Activated CD4-positive, alpha-beta memory T cell treated with anti-CD3 and anti-CD28 coated beads, Interleukin-2, amount 10 ng/mL, durations not matched to agents 7 days and 5 days (primary cell): ENCODE data around the gene CENPS. TPM values are rescaled to one million over a fixed set of nuclear protein-coding genes. Genes with fewer than 3 reads are reported as not detected.
A peak's percentile ranks its signal among the peaks of the same experiment; 100 is the strongest.
"Not testable (repeated sequence)": the region's sequence is repeated elsewhere in the genome, so short reads cannot be mapped to it uniquely, and the experiment has no call there.

Experiments
- CTCF ChIA-PET: fragments of 350-600 bp; sonication (Branson Sonifier 250); formaldehyde crosslinking; loops from one replicate; lab custom pipeline; 2021; ENCODE audit warnings: antibody characterized with exemption, inconsistent platforms; lab: Charles Lee
- POLR2A ChIA-PET: fragments of 350-600 bp; sonication (Branson Sonifier 250); formaldehyde crosslinking; loops from one replicate; lab custom pipeline; 2021; ENCODE audit warnings: antibody characterized with exemption; lab: Charles Lee
- DNase-seq: peaks from one replicate; pipeline ENCODE4 v3.0.0-alpha.2; 2020
- H3K27ac Mint-ChIP-seq: one replicate; pipeline ENCODE4 v1.8.0; 2021; ENCODE audit warnings: mild to moderate bottlenecking, mixed read lengths
- H3K27me3 Mint-ChIP-seq: one replicate; pipeline ENCODE4 v1.8.0; 2021; ENCODE audit warnings: mixed read lengths
- H3K36me3 Mint-ChIP-seq: one replicate; pipeline ENCODE4 v1.8.0; 2021; ENCODE audit warnings: low read depth, mixed read lengths
- H3K4me1 Mint-ChIP-seq: one replicate; pipeline ENCODE4 v1.8.0; 2021; ENCODE audit warnings: mixed read lengths
- H3K4me3 Mint-ChIP-seq: one replicate; pipeline ENCODE4 v1.8.0; 2021; ENCODE audit warnings: mild to moderate bottlenecking, mixed read lengths
- H3K9me3 Mint-ChIP-seq: one replicate; pipeline ENCODE4 v1.8.0; 2021; ENCODE audit warnings: mixed read lengths
- total RNA-seq, 2 experiments: library from RNA; stranded (reverse); gene quantifications; one replicate each; pipeline ENCODE4 v1.2.3, GENCODE V29; 2021

Gene CENPS
- total RNA-seq, 2 experiments from 2014 or later, result 13.5 to 15.2 TPM

GRCh38 chr1:10440794-10441193 lies 10.6 kb downstream of the CENPS start:
- Mint-ChIP-seq H3K27ac (no peak overlapping the region), H3K4me1 (no peaks in the 10 kb centered on the region), H3K4me3 (no peak overlapping the region), H3K9me3 (no peaks in the 10 kb centered on the region), H3K27me3 (no peaks in the 10 kb centered on the region), H3K36me3 (no peaks in the 10 kb centered on the region)
- ChIA-PET CTCF (no interaction called here), POLR2A (no interaction called here)
- DNase-seq, result no peak

GRCh38 chr1:10444248-10444647 lies 14.0 kb downstream of the CENPS start:
- no peaks in the 10 kb centered on the region for H3K4me1 Mint-ChIP-seq
- H3K4me3 Mint-ChIP-seq, result no peak overlapping the region
- no peak overlapping the region for H3K27ac Mint-ChIP-seq
- no peaks in the 10 kb centered on the region for H3K9me3 Mint-ChIP-seq
- CTCF ChIA-PET, result interaction anchor here (0.7 to 2.3 kb wide), 4 partner anchors 14 to 940 kb away, joined by 4 to 9 read pairs (median 4); partner anchors contain the start of gene CENPS
- H3K27me3 Mint-ChIP-seq, result no peaks in the 10 kb centered on the region
- POLR2A ChIA-PET, result interaction anchor here (1.1 kb wide), 1 partner anchor 14 kb away, joined by 6 read pairs; the partner anchor contains the start of gene CENPS
- DNase-seq, result no peak
- no peaks in the 10 kb centered on the region for H3K36me3 Mint-ChIP-seq

- Mint-ChIP-seq H3K9me3 (no peaks in the 10 kb centered on the region), H3K27me3 (no peaks in the 10 kb centered on the region), H3K27ac (peak overlapping the region; percentile 58), H3K4me3 (no peak overlapping the region), H3K4me1 (no peaks in the 10 kb centered on the region), H3K36me3 (no peaks in the 10 kb centered on the region)
- no peak for DNase-seq
- ChIA-PET POLR2A (interaction anchor here (1.1 kb wide), 1 partner anchor 15 kb away, joined by 6 read pairs; the partner anchor contains the start of gene CENPS), CTCF (interaction anchor here (1.0 to 2.3 kb wide), 3 partner anchors 14 to 49 kb away, joined by 4 to 9 read pairs (median 4); partner anchors contain the start of gene CENPS)
These were observed 14.7 kb downstream of the CENPS start for GRCh38 chr1:10444795-10445397.

GRCh38 chr1:10446790-10447422 lies 16.7 kb downstream of the CENPS start:
- Mint-ChIP-seq H3K4me1 (no peaks in the 10 kb centered on the region), H3K27me3 (no peaks in the 10 kb centered on the region), H3K9me3 (no peaks in the 10 kb centered on the region), H3K36me3 (no peaks in the 10 kb centered on the region), H3K4me3 (no peak overlapping the region), H3K27ac (peak overlapping the region; percentile 47)
- no peak for DNase-seq
- ChIA-PET POLR2A (no interaction called here), CTCF (no interaction called here)

- no peak for DNase-seq
- POLR2A ChIA-PET, result interaction anchor here (0.6 to 1.5 kb wide), 3 partner anchors 19 to 438 kb away, joined by 3 to 4 read pairs (median 3); no protein-coding TSS in a partner anchor
- CTCF ChIA-PET, result interaction anchor here (1.3 kb wide), 1 partner anchor 45 kb away, joined by 4 read pairs; no protein-coding TSS in a partner anchor
- Mint-ChIP-seq H3K9me3 (no peaks in the 10 kb centered on the region), H3K27me3 (no peaks in the 10 kb centered on the region), H3K36me3 (peaks cover 4% of the 10 kb centered on the region), H3K4me3 (no peak within 1 kb of the TSS), H3K4me1 (no peaks in the 10 kb centered on the region), H3K27ac (no peak within 1 kb of the TSS)
These were observed 19.5 kb downstream of the CENPS start, which contains the start of gene CORT for GRCh38 chr1:10449751-10450150. CORT (plus strand) TSS chr1:10450031; CDS start chr1:10450224, 193 bp downstream.

GRCh38 chr1:10450156-10450814 lies 20.1 kb downstream of the CENPS start:
- H3K27me3 Mint-ChIP-seq, result no peaks in the 10 kb centered on the region

GRCh38 chr1:10450836-10451235 lies 20.6 kb downstream of the CENPS start:
- H3K27ac Mint-ChIP-seq, result no peak overlapping the region
- no peaks in the 10 kb centered on the region for H3K4me1 Mint-ChIP-seq
- H3K27me3 Mint-ChIP-seq, result no peaks in the 10 kb centered on the region
- H3K4me3 Mint-ChIP-seq, result no peak overlapping the region
- peaks cover 4% of the 10 kb centered on the region for H3K36me3 Mint-ChIP-seq
- no peak for DNase-seq
- ChIA-PET POLR2A (interaction anchor here (1.5 kb wide), 1 partner anchor 20 kb away, joined by 4 read pairs; no protein-coding TSS in a partner anchor), CTCF (no interaction called here)
- no peaks in the 10 kb centered on the region for H3K9me3 Mint-ChIP-seq

More at GRCh38 chr1:10450156-10450814, 20.1 kb downstream of the CENPS start:
- H3K27ac Mint-ChIP-seq, result no peak overlapping the region
- CTCF ChIA-PET, result interaction anchor here (1.3 kb wide), 1 partner anchor 44 kb away, joined by 4 read pairs; no protein-coding TSS in a partner anchor
- no peaks in the 10 kb centered on the region for H3K9me3 Mint-ChIP-seq
- no peak for DNase-seq
- H3K4me3 Mint-ChIP-seq, result no peak overlapping the region
- H3K4me1 Mint-ChIP-seq, result no peaks in the 10 kb centered on the region
- POLR2A ChIA-PET, result interaction anchor here (1.1 to 1.5 kb wide), 2 partner anchors 19 to 21 kb away, joined by 3 to 4 read pairs; no protein-coding TSS in a partner anchor
- peaks cover 4% of the 10 kb centered on the region for H3K36me3 Mint-ChIP-seq

GRCh38 chr1:10451287-10451686 lies 21.1 kb downstream of the CENPS start:
- no peak overlapping the region for H3K4me3 Mint-ChIP-seq
- H3K27me3 Mint-ChIP-seq, result no peaks in the 10 kb centered on the region
- ChIA-PET POLR2A (no interaction called here), CTCF (interaction anchor here (1.3 kb wide), 1 partner anchor 21 kb away, joined by 4 read pairs; the partner anchor contains the start of gene CENPS)
- no peak for DNase-seq
- H3K4me1 Mint-ChIP-seq, result no peaks in the 10 kb centered on the region
- H3K27ac Mint-ChIP-seq, result no peak overlapping the region
- no peaks in the 10 kb centered on the region for H3K9me3 Mint-ChIP-seq
- H3K36me3 Mint-ChIP-seq, result peaks cover 6% of the 10 kb centered on the region

GRCh38 chr1:10456048-10456447 lies 25.8 kb downstream of the CENPS start:
- ChIA-PET CTCF (interaction anchor here (0.6 to 2.4 kb wide), 3 partner anchors 26 to 79 kb away, joined by 3 to 10 read pairs (median 8); partner anchors contain the start of gene CENPS), POLR2A (no interaction called here)

GRCh38 chr1:10456661-10457060 lies 26.4 kb downstream of the CENPS start:
- no peak overlapping the region for H3K27ac Mint-ChIP-seq
- POLR2A ChIA-PET, result no interaction called here
- no peak overlapping the region for H3K4me3 Mint-ChIP-seq
- H3K4me1 Mint-ChIP-seq, result peaks cover 12% of the 10 kb centered on the region
- no peak for DNase-seq
- peaks cover 24% of the 10 kb centered on the region for H3K36me3 Mint-ChIP-seq
- no peaks in the 10 kb centered on the region for H3K27me3 Mint-ChIP-seq
- CTCF ChIA-PET, result interaction anchor here (0.6 to 2.4 kb wide), 3 partner anchors 26 to 69 kb away, joined by 8 to 10 read pairs (median 8); partner anchors contain the start of gene CENPS
- H3K9me3 Mint-ChIP-seq, result no peaks in the 10 kb centered on the region

More at GRCh38 chr1:10456048-10456447, 25.8 kb downstream of the CENPS start:
- Mint-ChIP-seq H3K4me1 (peaks cover 12% of the 10 kb centered on the region), H3K9me3 (no peaks in the 10 kb centered on the region), H3K27me3 (no peaks in the 10 kb centered on the region), H3K36me3 (peaks cover 18% of the 10 kb centered on the region), H3K27ac (no peak overlapping the region), H3K4me3 (no peak overlapping the region)
- no peak for DNase-seq

- not testable (repeated sequence) for H3K4me3 Mint-ChIP-seq, DNase-seq, H3K9me3 Mint-ChIP-seq, H3K27ac Mint-ChIP-seq, H3K27me3 Mint-ChIP-seq
- peaks cover 28% of the 10 kb centered on the region for H3K36me3 Mint-ChIP-seq
- ChIA-PET CTCF (interaction anchor here (0.6 to 2.4 kb wide), 3 partner anchors 27 to 66 kb away, joined by 4 to 10 read pairs (median 8); partner anchors contain the start of gene CENPS), POLR2A (interaction anchor here (1.1 kb wide), 2 partner anchors 10 to 27 kb away, joined by 3 to 5 read pairs; partner anchors contain the start of gene CENPS)
- peaks cover 12% of the 10 kb centered on the region for H3K4me1 Mint-ChIP-seq
These were observed 27.2 kb downstream of the CENPS start for GRCh38 chr1:10457462-10457861.

GRCh38 chr1:10457875-10458274 lies 27.6 kb downstream of the CENPS start:
- H3K36me3 Mint-ChIP-seq, result peaks cover 33% of the 10 kb centered on the region
- H3K9me3 Mint-ChIP-seq, result no peaks in the 10 kb centered on the region
- CTCF ChIA-PET, result interaction anchor here (0.6 to 2.4 kb wide), 3 partner anchors 27 to 67 kb away, joined by 4 to 10 read pairs (median 8); partner anchors contain the start of gene CENPS
- no peaks in the 10 kb centered on the region for H3K27me3 Mint-ChIP-seq
- peaks cover 12% of the 10 kb centered on the region for H3K4me1 Mint-ChIP-seq
- no peak overlapping the region for H3K4me3 Mint-ChIP-seq
- POLR2A ChIA-PET, result interaction anchor here (1.1 kb wide), 2 partner anchors 10 to 27 kb away, joined by 3 to 5 read pairs; partner anchors contain the start of gene CENPS
- no peak for DNase-seq
- no peak overlapping the region for H3K27ac Mint-ChIP-seq
